Fibroblast of lung (primary cell): Measurements from ENCODE around the gene DHX16.

ENCODE experiments used
- CTCF ChIP-seq, 2 donors: IDR thresholded peaks in 1 of 2; conservative IDR thresholded peaks in 1 of 2; 1 replicate in 1 of 2; 2 replicates in 1 of 2; pipeline ENCODE4 v1.5.1; 2011 to 2012; ENCODE audit warnings: low read length in 2 of 2, control low read depth in 1 of 2, inconsistent platforms in 1 of 2, low read depth in 1 of 2, mild to moderate bottlenecking in 1 of 2
- EZH2 ChIP-seq: IDR thresholded peaks from 2 replicates; pipeline ENCODE4 v1.5.1; 2012; ENCODE audit warnings: low read length, control low read depth, mild to moderate bottlenecking; ENCODE audit errors: missing control alignments

- no peak for TF ChIP-seq EZH2
- TF ChIP-seq CTCF (conservative IDR thresholded peaks at IDR 0.05 in 1 of 2, IDR thresholded peaks at IDR 0.05 in 1 of 2; ENCODE audit: low read depth in 1 of 2, low read length in 2 of 2) = no peak
Measured at GRCh38 chr6:30696432-30696831, 23.6 kb upstream of the DHX16 start.
